ENCODE data around the gene CNNM3.
"Not testable (repeated sequence)": the region's sequence is repeated elsewhere in the genome, so short reads cannot be mapped to it uniquely, and the experiment has no call there.

The CNNM3 gene

DNA sequence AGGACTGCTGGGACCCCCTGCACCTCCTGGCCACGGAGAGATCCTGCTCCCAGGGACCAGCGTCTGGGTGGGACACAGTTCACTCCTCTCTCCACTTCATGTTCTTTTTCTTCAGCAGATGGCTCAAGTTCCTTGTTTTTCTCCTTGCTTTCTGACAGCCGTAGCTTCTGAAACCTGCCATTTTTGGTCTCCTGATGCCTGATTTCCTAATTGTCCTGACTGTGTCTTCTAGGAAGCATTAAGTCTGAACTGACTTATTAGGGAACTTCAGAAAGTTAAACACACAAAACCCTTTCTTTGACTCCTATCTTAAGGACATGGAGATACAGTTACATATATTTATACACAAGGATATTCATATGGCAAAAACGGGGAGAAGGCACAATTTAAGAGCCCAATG, 32.7 kb upstream of the CNNM3 start:
- Histone ChIP-seq H3K4me3 (ENCODE audit: low read length) (no peak overlapping the region), H3K27ac (ENCODE audit: low read length) (no peak overlapping the region), H3K27me3 (ENCODE audit: control insufficient read depth, insufficient read depth, low read length) (no peaks in the 10 kb centered on the region), H3K9me3 (ENCODE audit: control insufficient read depth, insufficient read depth, low read length) (no peaks in the 10 kb centered on the region), H3K36me3 (ENCODE audit: control insufficient read depth, insufficient read depth, low read length) (no peaks in the 10 kb centered on the region), H3K4me1 (ENCODE audit: control insufficient read depth, insufficient read depth, low read length) (no peaks in the 10 kb centered on the region)
- WGBS (ENCODE audit: insufficient coverage, insufficient read length) = no CpG with 5 or more reads among the region's 4 CpGs
- DNase-seq (ENCODE audit: low read depth, low spot score) = no peak

DNA sequence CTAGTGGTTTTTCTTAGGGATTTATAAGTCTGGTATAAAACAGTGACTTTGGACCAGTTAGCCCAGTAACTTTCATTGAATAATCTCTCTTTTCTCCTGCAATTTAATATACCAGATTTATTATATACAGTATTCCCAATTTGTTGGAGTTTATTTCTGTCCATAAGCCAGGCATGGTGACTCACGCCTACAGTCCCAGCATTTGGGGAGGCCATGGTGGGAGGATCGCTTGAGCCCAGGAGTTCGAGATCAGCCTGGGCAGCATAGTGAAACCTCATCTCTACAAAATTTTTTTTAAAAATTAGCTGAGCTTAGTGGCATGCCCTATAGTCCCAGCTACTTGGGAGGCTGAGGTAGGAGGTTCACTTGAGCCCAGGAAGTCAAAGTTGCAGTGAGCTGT, 28.7 kb upstream of the CNNM3 start:
- no peaks in the 10 kb centered on the region for H3K36me3 ChIP-seq (ENCODE audit: control insufficient read depth, insufficient read depth, low read length)
- H3K27ac ChIP-seq (ENCODE audit: low read length) = no peak overlapping the region
- no peak overlapping the region for H3K4me3 ChIP-seq (ENCODE audit: low read length)
- H3K27me3 ChIP-seq (ENCODE audit: control insufficient read depth, insufficient read depth, low read length) = no peaks in the 10 kb centered on the region
- WGBS (ENCODE audit: insufficient coverage, insufficient read length) = no CpG with 5 or more reads among the region's 3 CpGs
- DNase-seq (ENCODE audit: low read depth, low spot score) = no peak
- H3K9me3 ChIP-seq (ENCODE audit: control insufficient read depth, insufficient read depth, low read length) = no peaks in the 10 kb centered on the region
- no peaks in the 10 kb centered on the region; the same call in 1 of the 2 replicates for H3K4me1 ChIP-seq (ENCODE audit: control insufficient read depth, insufficient read depth, low read length)

DNA sequence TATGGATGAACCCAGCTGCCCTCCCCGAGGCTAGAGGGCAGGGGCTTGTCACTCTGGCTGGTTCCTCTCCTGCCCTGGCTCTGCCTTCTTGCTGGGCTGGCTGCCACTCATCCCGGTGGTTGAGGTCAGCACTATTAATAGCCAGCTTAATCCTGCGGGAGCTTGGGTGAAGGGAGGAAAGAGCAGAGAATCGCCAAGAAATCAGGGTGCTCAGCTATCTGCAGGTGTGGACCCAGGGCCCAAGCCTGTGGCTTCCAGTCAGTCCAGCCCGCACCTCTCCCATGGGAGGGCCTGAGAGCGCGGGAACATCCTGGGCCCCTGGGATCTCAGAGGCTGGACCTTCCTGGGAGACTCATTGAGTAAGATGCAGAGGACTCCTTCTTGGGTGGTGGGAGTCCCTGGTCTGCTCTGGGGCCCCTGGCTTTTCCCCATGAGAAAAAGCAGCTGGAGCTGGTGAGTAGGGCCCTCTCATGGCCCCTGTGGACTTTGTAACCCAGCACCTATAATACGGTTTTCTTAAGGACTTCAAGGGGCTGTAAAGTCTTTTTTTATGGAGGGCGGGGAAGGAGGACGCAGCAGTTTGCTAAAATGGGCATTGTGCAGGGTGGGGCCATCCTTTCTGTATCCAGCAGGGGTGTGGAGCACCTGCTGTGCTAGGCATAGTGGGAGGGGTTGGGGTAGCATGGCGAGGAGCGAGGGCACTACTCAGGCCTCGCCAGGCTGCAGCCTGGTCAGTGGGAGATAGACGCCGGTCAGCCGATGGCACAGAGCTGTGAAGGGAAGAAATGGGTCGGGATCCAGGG, 27.4 kb upstream of the CNNM3 start:
- Histone ChIP-seq H3K4me3 (ENCODE audit: low read length) (no peak overlapping the region), H3K27me3 (ENCODE audit: control insufficient read depth, insufficient read depth, low read length) (no peaks in the 10 kb centered on the region), H3K4me1 (ENCODE audit: control insufficient read depth, insufficient read depth, low read length) (no peaks in the 10 kb centered on the region; the same call in 1 of the 2 replicates), H3K9me3 (ENCODE audit: control insufficient read depth, insufficient read depth, low read length) (no peaks in the 10 kb centered on the region), H3K27ac (ENCODE audit: low read length) (no peak overlapping the region), H3K36me3 (ENCODE audit: control insufficient read depth, insufficient read depth, low read length) (no peaks in the 10 kb centered on the region)
- WGBS (ENCODE audit: insufficient coverage, insufficient read length) = no CpG with 5 or more reads among the region's 17 CpGs
- no peak for DNase-seq (ENCODE audit: low read depth, low spot score)

DNA sequence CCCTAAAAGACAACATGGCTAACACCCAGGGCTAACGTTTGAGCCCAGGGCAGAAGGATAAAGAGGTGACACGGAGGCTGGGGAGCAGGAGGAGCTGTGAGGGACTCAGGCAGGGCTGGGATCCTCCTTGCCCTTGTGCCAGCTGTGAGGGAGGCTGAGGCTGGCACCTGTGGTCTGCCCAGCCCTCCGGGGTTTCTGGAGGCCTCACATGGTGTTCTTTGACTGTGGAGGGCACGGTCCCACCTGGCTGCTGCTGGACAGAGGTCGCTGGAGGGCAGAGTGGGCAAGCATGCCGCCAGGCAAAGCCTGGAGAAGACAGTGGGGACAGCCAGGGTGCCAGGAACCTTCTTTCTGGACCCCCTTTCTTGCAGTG, 26.8 kb upstream of the CNNM3 start:
- no peaks in the 10 kb centered on the region for H3K9me3 ChIP-seq (ENCODE audit: control insufficient read depth, insufficient read depth, low read length)
- WGBS (ENCODE audit: insufficient coverage, insufficient read length) = no CpG with 5 or more reads among the region's 6 CpGs
- no peaks in the 10 kb centered on the region for H3K36me3 ChIP-seq (ENCODE audit: control insufficient read depth, insufficient read depth, low read length)
- no peak for DNase-seq (ENCODE audit: low read depth, low spot score)
- H3K27me3 ChIP-seq (ENCODE audit: control insufficient read depth, insufficient read depth, low read length) = no peaks in the 10 kb centered on the region
- no peaks in the 10 kb centered on the region; the same call in 1 of the 2 replicates for H3K4me1 ChIP-seq (ENCODE audit: control insufficient read depth, insufficient read depth, low read length)
- H3K4me3 ChIP-seq (ENCODE audit: low read length) = no peak overlapping the region
- H3K27ac ChIP-seq (ENCODE audit: low read length) = no peak overlapping the region

DNA sequence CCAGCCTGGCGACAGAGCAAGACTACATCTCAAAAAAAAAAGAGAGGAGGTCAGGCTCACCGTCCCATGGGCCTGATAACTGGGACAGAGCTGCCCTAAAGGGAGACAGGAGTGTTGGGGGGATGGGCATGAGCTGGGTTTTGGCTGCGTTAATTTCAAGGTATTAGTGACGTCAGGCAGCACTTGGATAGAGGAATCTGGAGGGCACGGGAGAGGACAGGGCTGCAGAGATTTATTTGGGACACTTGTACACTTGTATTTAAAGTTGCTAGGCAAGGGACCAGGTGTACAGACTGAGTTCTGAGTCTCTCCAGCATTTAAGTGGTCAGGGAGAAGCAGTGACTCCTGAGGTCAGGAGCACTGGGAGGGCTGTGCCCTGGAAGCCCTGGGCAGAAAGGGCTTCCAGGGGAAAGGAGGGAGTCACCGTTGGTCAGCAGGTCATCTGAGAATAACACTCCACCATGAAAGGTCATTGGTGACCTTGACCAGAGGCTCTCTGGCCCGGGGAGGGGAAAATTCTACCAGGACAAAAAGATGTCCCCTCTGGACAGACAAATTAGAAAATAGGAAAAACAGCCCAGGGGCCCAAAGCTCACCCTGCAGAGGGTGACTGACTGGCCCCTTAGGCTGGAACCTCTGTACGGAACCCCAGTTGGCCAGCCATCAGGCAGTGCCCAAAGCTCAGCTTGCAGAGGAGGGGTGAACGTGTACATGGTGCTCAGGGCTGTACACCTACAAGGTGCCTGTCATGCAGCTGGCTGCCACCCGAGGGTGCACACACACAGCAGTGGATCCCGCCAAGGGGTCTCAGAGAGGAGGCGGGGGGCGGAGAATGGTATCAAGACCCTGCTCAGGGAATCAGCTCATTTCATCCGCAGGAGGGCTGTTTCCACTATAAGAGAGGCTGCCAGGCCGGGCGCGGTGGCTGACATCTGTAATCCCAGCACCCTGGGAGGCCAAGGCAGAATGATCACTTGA, 23.0 kb upstream of the CNNM3 start:
- no CpG with 5 or more reads among the region's 17 CpGs for WGBS (ENCODE audit: insufficient coverage, insufficient read length)
- H3K27me3 ChIP-seq (ENCODE audit: control insufficient read depth, insufficient read depth, low read length) = no peaks in the 10 kb centered on the region
- no peak overlapping the region for H3K4me3 ChIP-seq (ENCODE audit: low read length)
- no peaks in the 10 kb centered on the region for H3K36me3 ChIP-seq (ENCODE audit: control insufficient read depth, insufficient read depth, low read length)
- no peaks in the 10 kb centered on the region for H3K9me3 ChIP-seq (ENCODE audit: control insufficient read depth, insufficient read depth, low read length)
- no peaks in the 10 kb centered on the region; the same call in 1 of the 2 replicates for H3K4me1 ChIP-seq (ENCODE audit: control insufficient read depth, insufficient read depth, low read length)
- DNase-seq (ENCODE audit: low read depth, low spot score) = no peak
- no peak overlapping the region for H3K27ac ChIP-seq (ENCODE audit: low read length)

DNA sequence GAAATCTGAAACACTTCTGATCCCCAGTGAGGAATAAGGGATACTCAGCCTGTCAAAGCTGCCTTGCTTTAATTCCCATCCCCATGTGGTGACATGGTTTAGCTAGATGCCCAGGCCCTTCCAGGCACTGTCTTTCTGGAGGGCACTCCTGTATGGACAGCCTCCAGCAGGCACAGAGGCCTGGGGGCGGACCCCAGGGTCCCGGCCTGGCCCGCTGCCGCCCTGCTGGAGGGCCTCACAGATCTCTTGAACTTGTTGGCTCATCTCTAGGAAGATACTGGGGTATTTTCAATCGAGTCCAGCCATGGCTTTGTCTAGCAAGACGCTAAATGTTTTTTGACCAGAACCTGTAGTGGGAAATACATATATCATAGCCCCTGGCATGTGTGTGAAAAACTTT, 21.0 kb upstream of the CNNM3 start:
- no peak overlapping the region for H3K4me3 ChIP-seq (ENCODE audit: low read length)
- no peaks in the 10 kb centered on the region for H3K9me3 ChIP-seq (ENCODE audit: control insufficient read depth, insufficient read depth, low read length)
- DNase-seq (ENCODE audit: low read depth, low spot score) = no peak
- WGBS (ENCODE audit: insufficient coverage, insufficient read length) = no CpG with 5 or more reads among the region's 6 CpGs
- H3K27ac ChIP-seq (ENCODE audit: low read length) = no peak overlapping the region
- H3K27me3 ChIP-seq (ENCODE audit: control insufficient read depth, insufficient read depth, low read length) = no peaks in the 10 kb centered on the region
- H3K4me1 ChIP-seq (ENCODE audit: control insufficient read depth, insufficient read depth, low read length) = no peaks in the 10 kb centered on the region; the same call in 1 of the 2 replicates
- H3K36me3 ChIP-seq (ENCODE audit: control insufficient read depth, insufficient read depth, low read length) = no peaks in the 10 kb centered on the region; the same call in 1 of the 2 replicates

DNA sequence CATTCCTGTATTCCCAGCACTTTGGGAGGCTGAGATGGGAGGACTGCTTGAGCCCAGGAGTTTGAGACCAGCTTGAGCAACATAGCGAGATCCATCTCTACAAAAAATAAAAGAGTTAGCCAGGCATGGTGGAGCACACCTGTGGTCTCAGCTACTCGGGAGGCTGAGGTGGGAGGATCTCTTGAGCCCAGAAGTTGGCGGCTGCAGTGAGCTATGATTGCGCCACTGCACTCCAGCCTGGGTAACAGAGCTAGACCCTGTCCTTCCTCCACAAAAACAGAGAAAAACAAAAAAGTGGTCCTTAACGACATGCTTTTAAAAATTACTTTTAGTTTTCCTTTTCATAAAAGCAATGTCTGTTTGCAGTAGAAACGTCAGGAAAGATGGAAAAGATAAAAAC, 19.6 kb upstream of the CNNM3 start:
- DNase-seq (ENCODE audit: low read depth, low spot score); H3K27me3 ChIP-seq (ENCODE audit: control insufficient read depth, insufficient read depth, low read length); H3K9me3 ChIP-seq (ENCODE audit: control insufficient read depth, insufficient read depth, low read length); H3K4me3 ChIP-seq (ENCODE audit: low read length); H3K27ac ChIP-seq (ENCODE audit: low read length); H3K36me3 ChIP-seq (ENCODE audit: control insufficient read depth, insufficient read depth, low read length); H3K4me1 ChIP-seq (ENCODE audit: control insufficient read depth, insufficient read depth, low read length): not testable (repeated sequence)
- WGBS (ENCODE audit: insufficient coverage, insufficient read length) = no CpG with 5 or more reads among the region's 6 CpGs

DNA sequence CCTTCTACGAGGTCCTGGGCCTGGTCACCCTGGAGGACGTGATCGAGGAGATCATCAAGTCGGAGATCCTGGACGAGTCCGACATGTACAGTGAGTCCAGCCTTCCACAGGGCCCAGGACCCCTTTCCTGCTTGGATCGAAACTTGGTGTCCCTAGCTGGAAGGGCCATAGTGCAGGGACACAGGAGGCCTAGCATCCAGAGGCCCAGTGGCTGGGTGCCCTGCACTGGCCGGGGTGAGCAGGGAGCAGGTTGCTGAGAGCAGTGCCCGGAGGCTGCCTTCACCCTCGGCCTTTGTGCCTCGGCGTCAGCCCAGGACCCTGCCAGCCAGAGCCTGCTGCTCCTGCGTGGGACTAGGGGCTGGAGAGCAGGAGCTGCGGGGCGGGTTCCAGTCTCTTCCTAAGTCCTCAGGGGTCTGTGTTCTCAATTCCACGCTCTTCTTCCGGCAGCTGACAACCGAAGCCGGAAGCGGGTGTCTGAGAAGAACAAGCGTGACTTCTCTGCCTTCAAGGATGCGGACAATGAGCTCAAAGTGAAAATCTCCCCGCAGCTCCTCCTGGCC, 18.9 kb upstream of the CNNM3 start:
- H3K9me3 ChIP-seq (ENCODE audit: control insufficient read depth, insufficient read depth, low read length) = no peaks in the 10 kb centered on the region
- no CpG with 5 or more reads among the region's 23 CpGs for WGBS (ENCODE audit: insufficient coverage, insufficient read length)
- no peak overlapping the region for H3K4me3 ChIP-seq (ENCODE audit: low read length)
- no peaks in the 10 kb centered on the region; the same call in 1 of the 2 replicates for H3K36me3 ChIP-seq (ENCODE audit: control insufficient read depth, insufficient read depth, low read length)
- no peak for DNase-seq (ENCODE audit: low read depth, low spot score)
- no peak overlapping the region for H3K27ac ChIP-seq (ENCODE audit: low read length)
- H3K27me3 ChIP-seq (ENCODE audit: control insufficient read depth, insufficient read depth, low read length) = no peaks in the 10 kb centered on the region
- H3K4me1 ChIP-seq (ENCODE audit: control insufficient read depth, insufficient read depth, low read length) = peaks cover 2% of the 10 kb centered on the region

DNA sequence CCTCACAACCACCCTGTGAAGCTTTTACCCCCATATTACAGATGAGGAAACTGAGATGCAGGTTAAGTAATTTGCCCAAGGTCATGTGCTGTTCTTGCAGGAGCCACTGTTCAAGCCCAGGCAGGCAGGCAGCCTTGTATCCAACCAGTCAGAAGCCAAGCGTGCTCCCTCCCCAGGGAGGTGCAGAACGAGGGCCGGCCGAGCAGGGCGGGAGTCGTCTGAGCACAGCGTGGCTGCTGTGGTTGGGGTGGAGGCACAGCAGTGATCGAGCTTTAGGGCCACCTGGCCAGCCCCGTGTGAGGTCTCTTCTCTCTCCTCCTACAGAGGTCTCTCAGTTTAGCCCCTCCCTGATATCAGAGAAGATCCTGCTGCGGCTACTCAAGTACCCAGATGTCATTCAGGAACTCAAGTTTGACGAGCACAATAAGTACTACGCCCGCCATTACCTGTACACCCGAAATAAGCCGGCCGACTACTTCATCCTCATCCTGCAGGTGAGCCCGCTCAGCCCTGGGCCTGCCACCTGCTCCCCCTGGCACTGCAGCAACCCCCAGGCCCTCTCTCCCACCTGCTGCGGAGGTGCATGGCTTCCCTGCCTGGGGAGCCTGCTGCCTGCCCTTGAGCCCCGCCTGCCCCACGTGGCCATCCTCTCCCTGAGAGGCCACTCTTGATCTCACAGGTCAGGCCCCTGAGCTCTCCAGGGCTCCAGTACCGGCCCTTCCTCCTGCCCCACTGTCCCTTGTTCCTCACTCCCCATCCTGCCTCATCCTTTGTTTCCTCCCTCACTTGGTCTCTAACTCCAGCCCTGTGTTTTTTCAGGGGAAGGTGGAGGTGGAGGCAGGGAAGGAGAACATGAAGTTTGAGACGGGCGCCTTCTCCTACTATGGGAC, 17.1 kb upstream of the CNNM3 start:
- WGBS (ENCODE audit: insufficient coverage, insufficient read length) = no CpG with 5 or more reads among the region's 23 CpGs
- no peak for DNase-seq (ENCODE audit: low read depth, low spot score)
- H3K4me3 ChIP-seq (ENCODE audit: low read length) = no peak overlapping the region
- no peak overlapping the region for H3K27ac ChIP-seq (ENCODE audit: low read length)
- no peaks in the 10 kb centered on the region for H3K27me3 ChIP-seq (ENCODE audit: control insufficient read depth, insufficient read depth, low read length)
- H3K36me3 ChIP-seq (ENCODE audit: control insufficient read depth, insufficient read depth, low read length) = no peaks in the 10 kb centered on the region; the same call in 1 of the 2 replicates
- peaks cover 2% of the 10 kb centered on the region for H3K4me1 ChIP-seq (ENCODE audit: control insufficient read depth, insufficient read depth, low read length)
- H3K9me3 ChIP-seq (ENCODE audit: control insufficient read depth, insufficient read depth, low read length) = no peaks in the 10 kb centered on the region

DNA sequence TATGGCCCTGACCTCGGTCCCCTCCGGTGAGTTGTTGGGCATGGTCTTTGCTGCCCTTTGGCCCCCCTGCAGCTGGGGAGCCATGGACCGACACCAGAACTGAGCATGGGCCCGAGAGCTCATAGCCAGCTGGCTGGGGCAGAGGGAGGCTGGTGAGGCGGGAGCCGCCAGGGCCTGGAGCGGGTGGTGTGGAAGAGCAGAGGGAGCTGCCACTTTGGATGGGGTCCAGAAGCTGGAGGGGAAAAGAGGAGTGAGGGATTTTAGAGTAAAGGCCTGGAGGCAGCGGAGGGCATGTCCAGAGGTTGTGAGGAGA, 16.5 kb upstream of the CNNM3 start:
- WGBS (ENCODE audit: insufficient coverage, insufficient read length) = no CpG with 5 or more reads among the region's 8 CpGs
- no peaks in the 10 kb centered on the region for H3K27me3 ChIP-seq (ENCODE audit: control insufficient read depth, insufficient read depth, low read length)
- H3K27ac ChIP-seq (ENCODE audit: low read length) = no peak overlapping the region
- peaks cover 2% of the 10 kb centered on the region for H3K4me1 ChIP-seq (ENCODE audit: control insufficient read depth, insufficient read depth, low read length)
- H3K9me3 ChIP-seq (ENCODE audit: control insufficient read depth, insufficient read depth, low read length) = no peaks in the 10 kb centered on the region
- H3K36me3 ChIP-seq (ENCODE audit: control insufficient read depth, insufficient read depth, low read length) = no peaks in the 10 kb centered on the region; the same call in 1 of the 2 replicates
- H3K4me3 ChIP-seq (ENCODE audit: low read length) = no peak overlapping the region
- no peak for DNase-seq (ENCODE audit: low read depth, low spot score)
